CD4-positive, CD25-positive, alpha-beta regulatory T cell (primary cell): ENCODE measurements around the gene PTH2R. TPM values are rescaled to one million over a fixed set of nuclear protein-coding genes. Genes with fewer than 3 reads are reported as not detected.
"Not testable (repeated sequence)": the region's sequence is repeated elsewhere in the genome, so short reads cannot be mapped to it uniquely, and the experiment has no call there.

Source experiments
- ATAC-seq, 2 donors: fragments of 150-1000 bp; cut with Tn5 transposase; one replicate each; pipeline ENCODE4 v1.10.0; 2021; ENCODE audit warnings: low read depth in 2 of 2, moderate number of reproducible peaks in 2 of 2, moderate library complexity in 1 of 2
- DNase-seq, 3 donors: peaks; one replicate each; pipeline versions ENCODE4 v3.0.0 to v3.0.0-alpha.2; 2012 to 2022; ENCODE audit warnings: mixed read lengths in 1 of 3
- H3K27ac ChIP-seq: one replicate; pipeline ENCODE4 v1.7.0; 2013; ENCODE audit warnings: mild to moderate bottlenecking, low read length; ENCODE audit not compliant: insufficient read depth, poor library complexity, severe bottlenecking
- H3K27me3 ChIP-seq: one replicate; pipeline ENCODE4 v1.7.0; 2013; ENCODE audit warnings: low read length; ENCODE audit not compliant: control insufficient read depth, insufficient read depth
- H3K36me3 ChIP-seq: one replicate; pipeline ENCODE4 v1.7.0; 2013; ENCODE audit warnings: mild to moderate bottlenecking, low read length, moderate library complexity; ENCODE audit not compliant: control insufficient read depth, insufficient read depth
- H3K4me1 ChIP-seq: 2 replicates; pipeline ENCODE4 v1.7.0; 2013; ENCODE audit warnings: mild to moderate bottlenecking, low read length; ENCODE audit not compliant: insufficient read depth, control insufficient read depth, poor library complexity, severe bottlenecking
- H3K4me3 ChIP-seq: one replicate; pipeline ENCODE4 v1.7.0; 2013; ENCODE audit warnings: low read depth, mild to moderate bottlenecking, low read length, moderate library complexity
- H3K9me3 ChIP-seq, 2 experiments: 1 replicate in 1 of 2; 2 replicates in 1 of 2; pipeline ENCODE4 v1.7.0; 2013; ENCODE audit warnings: low read length in 2 of 2, mild to moderate bottlenecking in 1 of 2, moderate library complexity in 1 of 2; ENCODE audit not compliant: control insufficient read depth in 2 of 2
- H3K27ac Mint-ChIP-seq, 3 donors: one replicate each; pipeline ENCODE4 v1.8.0; 2020 to 2022; ENCODE audit warnings: mild to moderate bottlenecking in 3 of 3, mixed read lengths in 3 of 3, moderate library complexity in 2 of 3
- H3K27me3 Mint-ChIP-seq: one replicate; pipeline ENCODE4 v1.8.0; 2022; ENCODE audit warnings: mild to moderate bottlenecking, mixed read lengths
- H3K36me3 Mint-ChIP-seq: one replicate; pipeline ENCODE4 v1.8.0; 2020; ENCODE audit warnings: mixed read lengths
- H3K4me1 Mint-ChIP-seq, 4 donors: one replicate each; pipeline ENCODE4 v1.8.0; 2020 to 2022; ENCODE audit warnings: mixed read lengths in 4 of 4, mild to moderate bottlenecking in 1 of 4
- H3K4me3 Mint-ChIP-seq, 4 donors: one replicate each; pipeline ENCODE4 v1.8.0; 2020 to 2022; ENCODE audit warnings: mild to moderate bottlenecking in 4 of 4, mixed read lengths in 4 of 4, moderate library complexity in 3 of 4
- H3K9me3 Mint-ChIP-seq, 7 donors: one replicate each; pipeline ENCODE4 v1.8.0; 2020 to 2022; ENCODE audit warnings: mixed read lengths in 7 of 7, mild to moderate bottlenecking in 3 of 7, moderate library complexity in 2 of 7
- polyA plus RNA-seq, 4 donors: library from polyadenylated mRNA; unstranded; fragments of 300-500 nt; fragmentation: Illumina TruSeq; gene quantifications; one replicate each; pipeline ENCODE4 v1.2.3, GENCODE V29; 2021
- total RNA-seq: library from RNA; stranded (reverse); gene quantifications from one replicate; pipeline ENCODE4 v1.2.3, GENCODE V29; 2022

PTH2R gene
- total and polyA plus RNA-seq, 5 donors from 2014 or later = not detected

- H3K27ac Mint-ChIP-seq = no peak overlapping the region
- no peaks in the 10 kb centered on the region for H3K36me3 Mint-ChIP-seq
- Histone ChIP-seq H3K4me1 (no peaks in the 10 kb centered on the region), H3K36me3 (no peaks in the 10 kb centered on the region), H3K4me3 (no peak overlapping the region), H3K27ac (no peak overlapping the region), H3K27me3 (no peaks in the 10 kb centered on the region), H3K9me3 (peaks cover 0 to 2% of the 10 kb centered on the region in 2 experiments)
- H3K9me3 Mint-ChIP-seq = peaks cover 0 to 6% (median 3%) of the 10 kb centered on the region in 7 donors
- no peaks in the 10 kb centered on the region for H3K4me1 Mint-ChIP-seq
- ATAC-seq (no peak), DNase-seq (no peak)
- no peak overlapping the region for H3K4me3 Mint-ChIP-seq
- H3K27me3 Mint-ChIP-seq = peaks cover 4% of the 10 kb centered on the region
Measured at GRCh38 chr2:208477741-208478140, 71.1 kb downstream of the PTH2R start.

- ATAC-seq = no peak
- H3K36me3 Mint-ChIP-seq = no peaks in the 10 kb centered on the region
- Histone ChIP-seq H3K27ac (no peak overlapping the region), H3K4me1 (no peaks in the 10 kb centered on the region), H3K36me3 (no peaks in the 10 kb centered on the region), H3K27me3 (no peaks in the 10 kb centered on the region), H3K9me3 (peaks cover 0 to 5% of the 10 kb centered on the region in 2 experiments), H3K4me3 (no peak overlapping the region)
- H3K9me3 Mint-ChIP-seq = peaks cover 0 to 6% (median 3%) of the 10 kb centered on the region in 7 donors
- H3K4me1 Mint-ChIP-seq = no peaks in the 10 kb centered on the region
- DNase-seq = no peak
- H3K4me3 Mint-ChIP-seq = no peak overlapping the region
- H3K27me3 Mint-ChIP-seq = peaks cover 4% of the 10 kb centered on the region
- no peak overlapping the region for H3K27ac Mint-ChIP-seq
Measured at GRCh38 chr2:208479342-208479741, 72.8 kb downstream of the PTH2R start.

- not testable (repeated sequence) for H3K4me1 ChIP-seq, H3K36me3 Mint-ChIP-seq, H3K27me3 ChIP-seq, H3K27ac ChIP-seq, H3K4me3 ChIP-seq, H3K4me3 Mint-ChIP-seq, H3K27me3 Mint-ChIP-seq, H3K4me1 Mint-ChIP-seq, H3K27ac Mint-ChIP-seq, H3K36me3 ChIP-seq, H3K9me3 ChIP-seq, H3K9me3 Mint-ChIP-seq, ATAC-seq, DNase-seq
Measured at GRCh38 chr2:208481945-208482344, 75.4 kb downstream of the PTH2R start.

GRCh38 chr2:208482453-208483015 is 75.9 kb downstream of the PTH2R start:
- ATAC-seq, H3K36me3 Mint-ChIP-seq, H3K27ac Mint-ChIP-seq, H3K27ac ChIP-seq, H3K4me1 Mint-ChIP-seq, DNase-seq, H3K4me1 ChIP-seq, H3K4me3 Mint-ChIP-seq, H3K9me3 Mint-ChIP-seq, H3K4me3 ChIP-seq, H3K27me3 Mint-ChIP-seq, H3K27me3 ChIP-seq, H3K9me3 ChIP-seq, H3K36me3 ChIP-seq: not testable (repeated sequence)

GRCh38 chr2:208485390-208485789 is 78.8 kb downstream of the PTH2R start:
- Mint-ChIP-seq H3K4me3 (no peak overlapping the region), H3K36me3 (no peaks in the 10 kb centered on the region), H3K27ac (no peak overlapping the region), H3K4me1 (no peaks in the 10 kb centered on the region), H3K27me3 (peaks cover 11% of the 10 kb centered on the region), H3K9me3 (peaks cover 0 to 6% (median 3%) of the 10 kb centered on the region in 7 donors)
- Histone ChIP-seq H3K4me3 (no peak overlapping the region), H3K4me1 (no peaks in the 10 kb centered on the region), H3K9me3 (peaks cover 0 to 5% of the 10 kb centered on the region in 2 experiments), H3K27me3 (no peaks in the 10 kb centered on the region), H3K36me3 (no peaks in the 10 kb centered on the region), H3K27ac (no peak overlapping the region)
- no peak for DNase-seq
- ATAC-seq = no peak

- ATAC-seq (no peak), DNase-seq (no peak)
- H3K27ac Mint-ChIP-seq = no peak overlapping the region
- Histone ChIP-seq H3K36me3 (no peaks in the 10 kb centered on the region), H3K9me3 (no peaks in the 10 kb centered on the region), H3K27me3 (no peaks in the 10 kb centered on the region), H3K27ac (no peak overlapping the region), H3K4me1 (no peaks in the 10 kb centered on the region), H3K4me3 (no peak overlapping the region)
- H3K4me1 Mint-ChIP-seq = no peaks in the 10 kb centered on the region
- peaks cover 6% of the 10 kb centered on the region for H3K27me3 Mint-ChIP-seq
- H3K9me3 Mint-ChIP-seq = peaks cover 0 to 6% (median under 1%) of the 10 kb centered on the region in 7 donors
- no peaks in the 10 kb centered on the region for H3K36me3 Mint-ChIP-seq
- H3K4me3 Mint-ChIP-seq = no peak overlapping the region
Measured at GRCh38 chr2:208488686-208489564, 82.3 kb downstream of the PTH2R start.

GRCh38 chr2:208489687-208490086 is 83.1 kb downstream of the PTH2R start:
- H3K27ac ChIP-seq = no peak overlapping the region
- H3K27me3 ChIP-seq = no peaks in the 10 kb centered on the region
- H3K36me3 ChIP-seq = no peaks in the 10 kb centered on the region
- DNase-seq (no peak), ATAC-seq (no peak)
- H3K9me3 Mint-ChIP-seq = peaks cover 0 to 6% (median 0%) of the 10 kb centered on the region in 7 donors
- no peak overlapping the region for H3K4me3 Mint-ChIP-seq
- H3K27me3 Mint-ChIP-seq = peaks cover 6% of the 10 kb centered on the region
- H3K36me3 Mint-ChIP-seq = no peaks in the 10 kb centered on the region
- H3K4me3 ChIP-seq = no peak overlapping the region
- H3K4me1 ChIP-seq = no peaks in the 10 kb centered on the region
- H3K4me1 Mint-ChIP-seq = no peaks in the 10 kb centered on the region
- no peak overlapping the region for H3K27ac Mint-ChIP-seq
- no peaks in the 10 kb centered on the region for H3K9me3 ChIP-seq

GRCh38 chr2:208490492-208490891 is 83.9 kb downstream of the PTH2R start:
- H3K27ac ChIP-seq = no peak overlapping the region
- DNase-seq (no peak), ATAC-seq (no peak)
- no peak overlapping the region for H3K4me3 ChIP-seq
- Mint-ChIP-seq H3K36me3 (no peaks in the 10 kb centered on the region), H3K27ac (no peak overlapping the region), H3K4me3 (no peak overlapping the region), H3K4me1 (no peaks in the 10 kb centered on the region), H3K27me3 (peaks cover 6% of the 10 kb centered on the region), H3K9me3 (peaks cover 0 to 6% (median 0%) of the 10 kb centered on the region in 7 donors)
- H3K27me3 ChIP-seq = no peaks in the 10 kb centered on the region
- no peaks in the 10 kb centered on the region for H3K4me1 ChIP-seq
- H3K9me3 ChIP-seq = no peaks in the 10 kb centered on the region
- H3K36me3 ChIP-seq = no peaks in the 10 kb centered on the region
